ENCODE results near the gene HBEGF. TPM values are rescaled to one million over a fixed set of nuclear protein-coding genes. Genes with fewer than 3 reads are reported as not detected.

Gene HBEGF
- total and polyA plus RNA-seq, 2 donors (not counting 1 experiment from before 2014, with no cell fraction given), result 0.89 to 2.4 TPM

- H3K9me3 Mint-ChIP-seq (ENCODE audit: insufficient read depth), result no peaks in the 10 kb centered on the region
- no peak overlapping the region for H3K27ac Mint-ChIP-seq
- Histone ChIP-seq H3K4me2 (replicated peaks; ENCODE audit: low read depth, low read length, poor library complexity, severe bottlenecking) (no peak overlapping the region), H3K27ac (ENCODE audit: low read length in 2 of 2) (no peak overlapping the region), H3K27me3 (replicated peaks in 1 of 4; ENCODE audit: control extremely low read depth in 1 of 4, control insufficient read depth in 3 of 4, insufficient read depth in 4 of 4, low read length in 3 of 4) (peaks cover 0 to 16% (median 0%) of the 10 kb centered on the region in 4 experiments), H3K36me3 (replicated peaks in 1 of 2; ENCODE audit: control extremely low read depth in 1 of 2, control insufficient read depth in 1 of 2, extremely low read depth in 1 of 2, insufficient read depth in 2 of 2, low read length in 1 of 2) (no peaks in the 10 kb centered on the region), H3K4me1 (ENCODE audit: control insufficient read depth in 2 of 2, insufficient read depth in 2 of 2, low read length in 2 of 2) (peaks cover 27 to 40% of the 10 kb centered on the region in 2 donors), H2AFZ (ENCODE audit: insufficient read depth, low read depth, low read length, poor library complexity, severe bottlenecking) (no peak overlapping the region), H3K9me3 (ENCODE audit: control extremely low read depth in 1 of 3, control insufficient read depth in 2 of 3, insufficient read depth in 1 of 3, low read length in 2 of 3) (no peaks in the 10 kb centered on the region), H3K4me3 (ENCODE audit: control extremely low read depth in 1 of 5, extremely low read depth in 1 of 5, insufficient read depth in 1 of 5, low read depth in 2 of 5, low read length in 4 of 5) (no peak overlapping the region), H4K20me1 (ENCODE audit: control insufficient read depth, insufficient read depth, low read length, poor library complexity, severe bottlenecking) (no peaks in the 10 kb centered on the region), H3K79me2 (ENCODE audit: control insufficient read depth, insufficient read depth, low read length) (no peaks in the 10 kb centered on the region), H3K9ac (ENCODE audit: low read length) (no peak overlapping the region)
- TF ChIP-seq EZH2 (IDR thresholded peaks at IDR 0.05; ENCODE audit: borderline replicate concordance, insufficient read depth, low read depth, low read length, poor library complexity, severe bottlenecking) (no peak), CTCF (IDR thresholded peaks at IDR 0.05) (no peak)
- H3K4me1 Mint-ChIP-seq, result peaks cover 34% of the 10 kb centered on the region
- DNase-seq, result no peak
- H3K4me3 Mint-ChIP-seq, result no peak overlapping the region
- H3K27me3 Mint-ChIP-seq, result peaks cover 9% of the 10 kb centered on the region
- intact Hi-C loops (cut with micrococcal nuclease), result loop anchor here (5.0 kb wide), 1 partner anchor 47 kb away; the partner anchor contains the start of gene PFDN1
- 96% methylated on average over 2 of the region's 2 CpGs for WGBS (ENCODE audit: insufficient coverage)
- ChIA-PET POLR2A (no interaction called here), CTCF (interaction anchor here (0.6 to 18.0 kb wide), 7 partner anchors 12 to 1361 kb away, joined by 3 to 594 read pairs (median 3); partner anchors contain the start of gene SLC4A9)
- no peak for ATAC-seq (ENCODE audit: low read depth)
Measured at GRCh38 chr5:140349244-140349643, 2.8 kb upstream of the HBEGF start.

- no peak for ATAC-seq (ENCODE audit: low read depth)
- H4K20me1 ChIP-seq (ENCODE audit: control insufficient read depth, insufficient read depth, low read length, poor library complexity, severe bottlenecking), result no peaks in the 10 kb centered on the region
- ChIA-PET POLR2A (interaction anchor here (0.7 kb wide), 1 partner anchor 285 kb away, joined by 3 read pairs; no protein-coding TSS in a partner anchor), CTCF (interaction anchor here (0.8 to 18.0 kb wide), 4 partner anchors 12 to 102 kb away, joined by 3 to 594 read pairs (median 54); partner anchors contain the start of genes PFDN1 and SLC4A9)
- H3K9me3 ChIP-seq (ENCODE audit: control extremely low read depth in 1 of 3, control insufficient read depth in 2 of 3, insufficient read depth in 1 of 3, low read length in 2 of 3), result no peaks in the 10 kb centered on the region
- Mint-ChIP-seq H3K27me3 (peaks cover 9% of the 10 kb centered on the region), H3K9me3 (ENCODE audit: insufficient read depth) (no peaks in the 10 kb centered on the region), H3K27ac (peak overlapping the region; percentile 34), H3K4me1 (peaks cover 40% of the 10 kb centered on the region), H3K4me3 (peak overlapping the region; percentile 61)
- H3K27me3 ChIP-seq (replicated peaks in 1 of 4; ENCODE audit: control extremely low read depth in 1 of 4, control insufficient read depth in 3 of 4, insufficient read depth in 4 of 4, low read length in 3 of 4), result peaks cover 0 to 16% (median 0%) of the 10 kb centered on the region in 4 experiments
- H3K4me2 ChIP-seq (replicated peaks; ENCODE audit: low read depth, low read length, poor library complexity, severe bottlenecking), result peak overlapping the region; percentile 91
- no peak overlapping the region for H3K4me3 ChIP-seq (ENCODE audit: control extremely low read depth in 1 of 5, extremely low read depth in 1 of 5, insufficient read depth in 1 of 5, low read depth in 2 of 5, low read length in 4 of 5)
- H3K36me3 ChIP-seq (replicated peaks in 1 of 2; ENCODE audit: control extremely low read depth in 1 of 2, control insufficient read depth in 1 of 2, extremely low read depth in 1 of 2, insufficient read depth in 2 of 2, low read length in 1 of 2), result no peaks in the 10 kb centered on the region
- intact Hi-C loops (cut with micrococcal nuclease), result loop anchor here (5.0 kb wide), 1 partner anchor 46 kb away; the partner anchor contains the start of gene PFDN1
- H3K4me1 ChIP-seq (ENCODE audit: control insufficient read depth in 2 of 2, insufficient read depth in 2 of 2, low read length in 2 of 2), result peaks cover 32 to 45% of the 10 kb centered on the region in 2 donors
- DNase-seq, result no peak
- WGBS (ENCODE audit: insufficient coverage), result 0% methylated on average over 1 of the region's 4 CpGs
- TF ChIP-seq CTCF (IDR thresholded peaks at IDR 0.05), result no peak
- TF ChIP-seq EZH2 (IDR thresholded peaks at IDR 0.05; ENCODE audit: borderline replicate concordance, insufficient read depth, low read depth, low read length, poor library complexity, severe bottlenecking), result no peak
- H2AFZ ChIP-seq (ENCODE audit: insufficient read depth, low read depth, low read length, poor library complexity, severe bottlenecking), result peak overlapping the region; percentile 48
- H3K27ac ChIP-seq (ENCODE audit: low read length in 2 of 2), result peak overlapping the region in 1 of 2 donors; percentile 40
- H3K79me2 ChIP-seq (ENCODE audit: control insufficient read depth, insufficient read depth, low read length), result no peaks in the 10 kb centered on the region
- H3K9ac ChIP-seq (ENCODE audit: low read length), result no peak overlapping the region
Measured at GRCh38 chr5:140348104-140348503, 1.7 kb upstream of the HBEGF start.

All from B cell (primary cell).